Measurements from ENCODE around the gene KCNG2. TPM values are rescaled to one million over a fixed set of nuclear protein-coding genes. Genes with fewer than 3 reads are reported as not detected.
A peak's percentile ranks its signal among the peaks of the same experiment; 100 is the strongest.

Gene KCNG2
- total RNA-seq, 4 donors from 2014 or later: 2.3 to 3.8 (median 3.2) TPM; not detected in 1

DNA sequence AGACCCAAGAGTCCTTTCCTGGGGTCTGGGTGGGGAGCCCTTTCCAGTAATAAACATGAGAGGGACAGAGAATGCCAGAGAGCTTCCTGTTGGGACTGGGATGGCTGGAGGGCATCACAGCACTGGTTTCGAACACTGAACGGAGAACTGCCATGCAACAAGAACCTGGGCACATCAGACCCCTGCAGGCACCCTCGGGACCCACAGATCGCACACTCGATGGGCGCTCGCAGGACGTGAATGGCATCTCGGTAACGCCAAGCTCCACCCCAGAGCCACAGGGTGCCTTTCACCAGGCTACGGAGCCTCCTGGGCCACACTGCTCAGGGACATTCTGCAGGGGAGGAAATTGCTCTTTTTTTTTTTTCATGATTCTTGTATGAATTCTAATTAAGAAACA, 128.6 kb downstream of the KCNG2 start:
- Histone ChIP-seq H3K27me3 (no peaks in the 10 kb centered on the region), H3K36me3 (peaks cover 0 to 31% (median 0%) of the 10 kb centered on the region in 3 donors), H3K9me3 (peaks cover 0 to 11% (median 4%) of the 10 kb centered on the region in 4 donors), H3K27ac (no peak overlapping the region), H3K4me3 (no peak overlapping the region), H3K4me1 (no peaks in the 10 kb centered on the region)
- no peak for TF ChIP-seq POLR2A (IDR thresholded peaks at IDR 0.05)
- DNase-seq: peak in 2 of 3 donors; percentile 29 to 37

DNA sequence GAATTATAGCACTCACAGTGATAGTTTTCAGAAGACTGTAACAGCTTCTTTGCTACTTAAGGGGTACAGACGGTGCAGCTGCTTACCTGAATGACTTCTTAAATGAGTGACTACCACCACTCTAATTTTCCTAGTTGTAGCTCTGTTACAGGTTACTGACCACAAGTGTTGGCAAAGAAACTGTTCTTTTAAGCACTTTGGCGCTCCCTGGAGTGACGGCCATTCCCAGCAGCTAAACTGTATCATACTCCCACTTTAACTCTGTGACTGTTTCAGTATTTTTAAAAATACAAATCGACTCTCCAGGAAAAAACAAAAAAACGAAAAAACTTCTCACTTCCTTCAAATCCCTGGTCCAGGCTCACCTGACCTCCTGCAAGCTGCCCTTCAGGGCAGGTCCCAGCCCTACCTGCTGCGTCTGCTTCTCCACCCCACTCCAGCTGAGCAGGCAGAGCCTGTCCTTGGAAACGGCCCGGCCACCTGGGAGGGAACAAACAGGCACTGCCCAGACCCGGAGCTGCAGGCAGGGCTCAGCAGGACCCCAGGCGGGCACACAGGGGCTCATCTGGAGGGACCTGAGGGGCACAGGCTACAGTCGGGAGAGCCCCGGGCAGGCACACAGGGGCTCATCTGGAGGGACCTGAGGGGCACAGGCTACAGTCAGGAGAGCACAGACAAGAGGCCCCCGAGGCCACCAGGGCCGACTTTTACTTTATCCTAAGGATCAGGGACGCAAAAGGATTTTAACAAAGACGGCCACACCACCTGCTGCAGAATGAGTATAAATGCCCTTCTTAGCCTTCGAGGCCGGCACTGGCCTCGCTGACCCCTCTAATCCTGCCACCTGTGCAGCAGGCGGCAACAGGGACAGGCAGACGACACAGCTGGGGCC, 129.2 kb downstream of the KCNG2 start:
- H3K27ac ChIP-seq: no peak overlapping the region
- H3K9me3 ChIP-seq: peaks cover 0 to 12% (median 6%) of the 10 kb centered on the region in 4 donors
- TF ChIP-seq, protein P1, sequence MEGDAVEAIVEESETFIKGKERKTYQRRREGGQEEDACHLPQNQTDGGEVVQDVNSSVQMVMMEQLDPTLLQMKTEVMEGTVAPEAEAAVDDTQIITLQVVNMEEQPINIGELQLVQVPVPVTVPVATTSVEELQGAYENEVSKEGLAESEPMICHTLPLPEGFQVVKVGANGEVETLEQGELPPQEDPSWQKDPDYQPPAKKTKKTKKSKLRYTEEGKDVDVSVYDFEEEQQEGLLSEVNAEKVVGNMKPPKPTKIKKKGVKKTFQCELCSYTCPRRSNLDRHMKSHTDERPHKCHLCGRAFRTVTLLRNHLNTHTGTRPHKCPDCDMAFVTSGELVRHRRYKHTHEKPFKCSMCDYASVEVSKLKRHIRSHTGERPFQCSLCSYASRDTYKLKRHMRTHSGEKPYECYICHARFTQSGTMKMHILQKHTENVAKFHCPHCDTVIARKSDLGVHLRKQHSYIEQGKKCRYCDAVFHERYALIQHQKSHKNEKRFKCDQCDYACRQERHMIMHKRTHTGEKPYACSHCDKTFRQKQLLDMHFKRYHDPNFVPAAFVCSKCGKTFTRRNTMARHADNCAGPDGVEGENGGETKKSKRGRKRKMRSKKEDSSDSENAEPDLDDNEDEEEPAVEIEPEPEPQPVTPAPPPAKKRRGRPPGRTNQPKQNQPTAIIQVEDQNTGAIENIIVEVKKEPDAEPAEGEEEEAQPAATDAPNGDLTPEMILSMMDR (IDR thresholded peaks at IDR 0.05): no peak
- H3K4me3 ChIP-seq: no peak overlapping the region
- H3K27me3 ChIP-seq: no peaks in the 10 kb centered on the region
- H3K4me1 ChIP-seq: no peaks in the 10 kb centered on the region
- DNase-seq: peak in 2 of 3 donors; percentile 30 to 33
- peaks cover 0 to 28% (median 0%) of the 10 kb centered on the region in 3 donors for H3K36me3 ChIP-seq

DNA sequence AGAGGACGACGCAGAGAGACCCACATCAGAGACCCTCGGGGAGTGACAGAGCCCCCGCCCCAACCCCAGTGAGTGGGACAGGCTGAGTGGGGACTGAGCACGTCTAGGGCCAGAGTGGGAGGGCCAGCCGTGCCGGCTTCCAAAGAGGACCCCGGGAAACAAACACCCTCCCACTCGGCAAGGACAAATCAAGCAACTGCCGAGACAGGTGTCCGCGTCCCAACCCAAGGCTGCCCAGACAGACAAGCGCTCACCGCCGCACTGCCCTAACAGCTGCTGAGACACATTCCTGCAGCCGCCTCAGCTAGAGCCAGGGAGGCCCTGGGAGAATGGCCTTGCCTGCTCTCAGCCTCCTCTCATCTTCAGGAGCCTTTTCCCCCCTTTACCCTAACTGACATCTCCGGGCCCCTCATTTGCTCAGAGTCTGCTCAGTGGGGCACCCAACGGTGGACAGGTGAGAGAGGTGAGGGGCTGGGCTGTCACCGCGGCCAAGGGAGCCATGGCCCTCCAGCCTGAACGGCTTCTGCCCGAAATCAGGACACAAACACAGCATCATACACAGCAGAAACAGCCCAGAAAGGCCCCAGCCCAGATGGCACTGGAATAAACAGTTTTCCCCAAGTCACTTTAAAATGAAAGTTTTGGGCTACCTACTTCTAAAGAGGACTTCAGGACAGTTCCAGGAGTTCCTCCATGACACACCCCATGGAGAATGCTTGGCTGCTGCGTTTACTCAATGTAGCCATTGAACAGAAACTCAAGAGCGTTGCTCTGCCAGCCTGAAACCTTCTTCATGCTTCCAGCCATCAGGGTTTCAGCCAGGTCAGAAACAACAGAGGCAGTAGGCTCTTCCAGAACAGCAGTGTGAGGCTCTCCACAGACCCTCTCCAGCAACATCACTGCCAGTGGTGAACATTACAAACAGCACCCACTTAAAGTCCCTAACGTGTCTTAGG, 130.1 kb downstream of the KCNG2 start:
- H3K27ac ChIP-seq: no peak overlapping the region
- peaks cover 0 to 16% (median 6%) of the 10 kb centered on the region in 4 donors for H3K9me3 ChIP-seq
- TF ChIP-seq, protein P1 (IDR thresholded peaks at IDR 0.05): no peak
- TF ChIP-seq POLR2A (IDR thresholded peaks at IDR 0.05): no peak
- H3K27me3 ChIP-seq: no peaks in the 10 kb centered on the region
- no peak overlapping the region for H3K4me3 ChIP-seq
- peak in 2 of 3 donors; percentile 34 to 42 for DNase-seq
- no peaks in the 10 kb centered on the region for H3K4me1 ChIP-seq
- peaks cover 0 to 22% (median 0%) of the 10 kb centered on the region in 3 donors for H3K36me3 ChIP-seq

DNA sequence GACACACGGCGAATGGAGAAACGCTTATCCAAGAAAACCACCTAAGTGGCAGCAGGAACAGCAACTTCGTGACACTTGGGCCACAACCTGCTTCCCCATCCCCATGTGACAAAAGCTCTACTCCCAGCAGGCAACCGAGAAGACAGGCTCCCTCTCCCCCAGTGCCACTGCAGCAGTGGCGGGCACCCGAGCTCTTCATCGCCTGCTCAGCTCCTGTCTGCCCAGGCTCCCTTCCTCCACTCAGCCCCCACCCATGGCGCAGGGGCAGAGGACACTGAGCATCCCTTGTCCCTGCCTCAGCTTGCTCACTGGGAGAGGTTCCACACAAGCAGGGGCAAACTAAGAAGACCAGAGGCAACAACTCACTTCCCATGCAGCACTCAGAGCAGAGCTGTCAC, 130.8 kb downstream of the KCNG2 start:
- Histone ChIP-seq H3K9me3 (peaks cover 0 to 22% (median 6%) of the 10 kb centered on the region in 4 donors), H3K4me3 (no peak overlapping the region), H3K27me3 (no peaks in the 10 kb centered on the region), H3K27ac (no peak overlapping the region), H3K36me3 (peaks cover 0 to 22% (median 0%) of the 10 kb centered on the region in 3 donors), H3K4me1 (no peaks in the 10 kb centered on the region)
- peak in 1 of 3 donors; percentile 14 for DNase-seq
- TF ChIP-seq, protein P1 (IDR thresholded peaks at IDR 0.05): no peak
- TF ChIP-seq POLR2A (IDR thresholded peaks at IDR 0.05): no peak

DNA sequence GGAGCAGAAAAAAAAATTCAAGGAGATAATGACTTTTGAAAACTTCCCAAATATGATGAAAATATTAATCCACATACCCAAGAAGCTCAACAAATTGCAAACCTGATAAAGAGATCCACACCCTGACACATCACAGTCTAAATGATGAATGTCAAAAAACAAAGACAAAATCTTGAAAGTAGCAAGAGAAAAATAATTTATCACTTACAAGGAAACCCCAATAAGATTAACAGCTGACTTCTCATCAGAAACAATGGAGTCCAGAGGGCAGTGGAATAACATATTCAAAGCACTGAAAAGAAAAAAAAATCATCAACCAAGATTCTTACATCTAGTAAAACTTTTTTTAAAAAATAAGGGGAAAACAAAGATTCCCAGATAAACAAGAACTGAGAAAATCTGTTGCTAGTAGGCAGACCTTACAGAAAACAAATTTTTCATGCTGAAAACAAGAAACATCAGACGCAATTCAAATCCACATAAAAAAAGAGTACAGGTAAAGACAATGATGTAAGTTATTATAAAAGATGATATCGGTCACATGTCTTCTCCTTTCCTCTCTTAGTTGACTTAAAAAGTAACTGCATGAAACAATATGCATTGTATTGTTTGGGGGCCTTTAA, 132.4 kb downstream of the KCNG2 start:
- TF ChIP-seq, protein P1 (IDR thresholded peaks at IDR 0.05): no peak
- TF ChIP-seq POLR2A (IDR thresholded peaks at IDR 0.05): no peak
- H3K36me3 ChIP-seq: peaks cover 0 to 24% (median 0%) of the 10 kb centered on the region in 3 donors
- peaks cover 0 to 9% (median 0%) of the 10 kb centered on the region in 4 donors for H3K4me1 ChIP-seq
- H3K27ac ChIP-seq: no peak overlapping the region
- H3K9me3 ChIP-seq: peaks cover 0 to 22% (median 7%) of the 10 kb centered on the region in 4 donors
- no peaks in the 10 kb centered on the region for H3K27me3 ChIP-seq
- H3K4me3 ChIP-seq: no peak overlapping the region
- DNase-seq: no peak
